Neural cell (in vitro differentiated cells): ENCODE results near the gene AWAT2. TPM values are rescaled to one million over a fixed set of nuclear protein-coding genes. Genes with fewer than 3 reads are reported as not detected.

Source experiments
- H2AFZ ChIP-seq: fragments of 200-600, 300-800 bp; sonication (generic), shearing (Covaris generic); 2 replicates; pipeline ENCODE4 v1.6.0; 2014; ENCODE audit warnings: low read depth, mild to moderate bottlenecking, antibody characterized with exemption, low read length, moderate library complexity
- H3F3A ChIP-seq: fragments of 200-600 bp; shearing (Covaris generic); 2 replicates; pipeline ENCODE4 v1.6.1; 2016; ENCODE audit warnings: mild to moderate bottlenecking, moderate library complexity, mixed read lengths, antibody characterized with exemption, low read length; ENCODE audit not compliant: insufficient read depth, poor library complexity, severe bottlenecking
- H3K27ac ChIP-seq: fragments of 200-600, 300-800 bp; sonication (generic), shearing (Covaris generic); 2 replicates; pipeline ENCODE4 v1.5.1; 2014; ENCODE audit warnings: mild to moderate bottlenecking, low read length, moderate library complexity
- H3K27me3 ChIP-seq: fragments of 300-800, 200-600 bp; sonication (generic), shearing (Covaris generic); 2 replicates; pipeline ENCODE4 v1.6.0; 2014; ENCODE audit warnings: mild to moderate bottlenecking, low read depth, low read length, moderate library complexity; ENCODE audit not compliant: insufficient read depth
- H3K36me3 ChIP-seq: fragments of 300-800, 200-600 bp; sonication (generic), shearing (Covaris generic); 2 replicates; pipeline ENCODE4 v1.5.1; 2014; ENCODE audit warnings: mild to moderate bottlenecking, antibody characterized with exemption, low read length, moderate library complexity; ENCODE audit not compliant: insufficient read depth
- H3K4me2 ChIP-seq: fragments of 300-800, 200-600 bp; sonication (generic), shearing (Covaris generic); 2 replicates; pipeline ENCODE4 v1.6.0; 2014; ENCODE audit warnings: mild to moderate bottlenecking, low read length
- H3K4me3 ChIP-seq: fragments of 300-800, 200-600 bp; sonication (generic), shearing (Covaris generic); 2 replicates; pipeline ENCODE4 v1.5.1; 2014; ENCODE audit warnings: mild to moderate bottlenecking, low read length, moderate library complexity
- H3K79me2 ChIP-seq: fragments of 200-600 bp; shearing (Covaris generic); replicated peaks from 2 replicates; pipeline ENCODE4 v1.6.0; 2014; ENCODE audit warnings: mild to moderate bottlenecking, low read length, moderate library complexity; ENCODE audit not compliant: insufficient read depth
- H3K9ac ChIP-seq: fragments of 300-800, 200-600 bp; sonication (generic), shearing (Covaris generic); 2 replicates; pipeline ENCODE4 v1.6.1; 2016; ENCODE audit warnings: mild to moderate bottlenecking, low read length, mixed read lengths
- H3K9me2 ChIP-seq: fragments of 200-600 bp; shearing (Covaris generic); 2 replicates; pipeline ENCODE4 v1.6.1; 2016; ENCODE audit warnings: mild to moderate bottlenecking, low read length, mixed read lengths; ENCODE audit not compliant: insufficient read depth
- H3K9me3 ChIP-seq: fragments of 200-600, 300-800 bp; sonication (generic), shearing (Covaris generic); 2 replicates; pipeline ENCODE4 v1.6.1; 2016; ENCODE audit warnings: mild to moderate bottlenecking, mixed run types, low read length, moderate library complexity, mixed read lengths
- H4K20me1 ChIP-seq: fragments of 200-600 bp; shearing (Covaris generic); 2 replicates; pipeline ENCODE4 v1.6.1; 2016; ENCODE audit warnings: mild to moderate bottlenecking, mixed run types; ENCODE audit not compliant: insufficient read depth
- CTCF ChIP-seq: fragments of 450-650 bp; IDR thresholded peaks from 2 replicates; pipeline ENCODE4 v1.5.1; 2014; ENCODE audit warnings: antibody characterized with exemption, mild to moderate bottlenecking, moderate library complexity; ENCODE audit not compliant: poor library complexity, severe bottlenecking
- EP300 ChIP-seq: fragments of 450-650 bp; conservative IDR thresholded peaks from 2 replicates; pipeline ENCODE4 v1.6.1; 2014; ENCODE audit warnings: antibody characterized with exemption, mild to moderate bottlenecking, moderate library complexity; ENCODE audit not compliant: poor library complexity, severe bottlenecking
- EZH2 ChIP-seq: fragments of 200-600, 300-800 bp; shearing (Covaris generic), sonication (generic); IDR thresholded peaks from 2 replicates; pipeline ENCODE4 v1.6.1; 2014; ENCODE audit warnings: antibody characterized with exemption, low read length, borderline replicate concordance, mild to moderate bottlenecking; ENCODE audit not compliant: insufficient read depth, poor library complexity, severe bottlenecking
- MXI1 ChIP-seq: fragments of 450-650 bp; conservative IDR thresholded peaks from 2 replicates; pipeline ENCODE4 v1.6.1; 2014; ENCODE audit warnings: antibody characterized with exemption, mild to moderate bottlenecking; ENCODE audit not compliant: poor library complexity, severe bottlenecking
- POLR2AphosphoS5 ChIP-seq: IDR thresholded peaks from 2 replicates; pipeline ENCODE4 v1.6.1; 2012
- RAD21 ChIP-seq: fragments of 450-650 bp; conservative IDR thresholded peaks from 2 replicates; pipeline ENCODE4 v1.6.1; 2014; ENCODE audit warnings: antibody characterized with exemption, mild to moderate bottlenecking, moderate library complexity
- REST ChIP-seq: IDR thresholded peaks from 2 replicates; pipeline ENCODE4 v1.6.1; 2012; ENCODE audit warnings: borderline replicate concordance
- SMC3 ChIP-seq: fragments of 450-650 bp; conservative IDR thresholded peaks from 2 replicates; pipeline ENCODE4 v1.6.1; 2014; ENCODE audit warnings: antibody characterized with exemption, mild to moderate bottlenecking, moderate library complexity; ENCODE audit not compliant: poor library complexity
- TAF1 ChIP-seq: IDR thresholded peaks from 2 replicates; pipeline ENCODE4 v1.6.1; 2012; ENCODE audit warnings: low read depth
- polyA plus RNA-seq: library from polyadenylated mRNA; depleted of rRNA; stranded (reverse); fragments of >200 nt; gene quantifications from 2 replicates; pipeline ENCODE4 v1.2.3, GENCODE V29; 2014

Gene AWAT2
- polyA plus RNA-seq, 1 donor from 2014 or later = not detected

GRCh38 chrX:70022616-70023015, 27.1 kb downstream of the AWAT2 start:
- Histone ChIP-seq H2AFZ (no peak overlapping the region), H3K9me2 (no peaks in the 10 kb centered on the region), H3K79me2 (no peaks in the 10 kb centered on the region), H3K36me3 (no peaks in the 10 kb centered on the region), H3K27me3 (no peaks in the 10 kb centered on the region), H3K27ac (no peak overlapping the region), H3F3A (no peaks in the 10 kb centered on the region), H3K4me3 (no peak overlapping the region), H3K4me2 (no peak overlapping the region), H3K9ac (no peak overlapping the region), H3K9me3 (no peaks in the 10 kb centered on the region), H4K20me1 (no peaks in the 10 kb centered on the region)
- TF ChIP-seq TAF1 (no peak), EP300 (no peak), MXI1 (no peak), CTCF (no peak), RAD21 (no peak), SMC3 (no peak), EZH2 (no peak), POLR2AphosphoS5 (no peak), REST (no peak)

GRCh38 chrX:70016513-70016912, 33.2 kb downstream of the AWAT2 start:
- Histone ChIP-seq H3K4me3 (no peak overlapping the region), H3K27ac (no peak overlapping the region), H3K4me2 (no peak overlapping the region), H3K9ac (no peak overlapping the region), H3K9me3 (no peaks in the 10 kb centered on the region), H3K27me3 (no peaks in the 10 kb centered on the region), H3K79me2 (no peaks in the 10 kb centered on the region), H2AFZ (no peak overlapping the region), H4K20me1 (no peaks in the 10 kb centered on the region), H3K36me3 (no peaks in the 10 kb centered on the region), H3F3A (no peaks in the 10 kb centered on the region), H3K9me2 (no peaks in the 10 kb centered on the region)
- TF ChIP-seq EP300 = no peak
- no peak for TF ChIP-seq POLR2AphosphoS5
- TF ChIP-seq RAD21 = no peak
- no peak for TF ChIP-seq SMC3
- no peak for TF ChIP-seq MXI1
- no peak for TF ChIP-seq TAF1
- no peak for TF ChIP-seq REST
- TF ChIP-seq EZH2 = no peak
- no peak for TF ChIP-seq CTCF
